ENCODE measurements around the gene MRPL41. TPM values are rescaled to one million over a fixed set of nuclear protein-coding genes. Genes with fewer than 3 reads are reported as not detected.

Gene MRPL41
- polyA plus RNA-seq, 2 of the 4 experiments (the other 2 are of a cell fraction), result 19.7 to 54.4 TPM

GRCh38 chr9:137579259-137579604 lies 27.6 kb downstream of the MRPL41 start:
- DNase-seq (ENCODE audit: low read depth in 1 of 2, low spot score in 1 of 2) (no peak), FAIRE-seq (no peak), ATAC-seq (no peak; a peak in 1 of 6 replicates)
- Histone ChIP-seq H3K9me3 (no peaks in the 10 kb centered on the region), H3K4me1 (peaks cover 12% of the 10 kb centered on the region; the same call in 2 of the 3 replicates), H3K27ac (peak overlapping the region; percentile 43 to 97; a peak in 4 of 6 replicates), H3K4me2 (peak overlapping the region; percentile 77), H3K4me3 (peak overlapping the region; percentile 72; the same call in 2 of the 3 replicates)
- WGBS (ENCODE audit: missing lambda C conversion rate), result 68% methylated on average over 10 of the region's 19 CpGs
- TF ChIP-seq PHF8 (IDR thresholded peaks at IDR 0.05; ENCODE audit: borderline replicate concordance, low read depth), result no peak
- TF ChIP-seq CHD4 (IDR thresholded peaks at IDR 0.05; ENCODE audit: borderline replicate concordance), result no peak
- TF ChIP-seq RFX5 (IDR thresholded peaks at IDR 0.05), result no peak
- no peak for TF ChIP-seq CTCF (IDR thresholded peaks at IDR 0.05)
- no peak for TF ChIP-seq BCL3 (IDR thresholded peaks at IDR 0.05)
- no peak for TF ChIP-seq JUNB (IDR thresholded peaks at IDR 0.05)
- TF ChIP-seq REST (IDR thresholded peaks at IDR 0.05), result no peak
- no peak for TF ChIP-seq CBX2 (IDR thresholded peaks at IDR 0.05; ENCODE audit: borderline replicate concordance, low read depth)
- ChIA-PET CTCF (interaction anchor here (0.6 to 9.7 kb wide), 14 partner anchors 15 to 530 kb away, joined by 3 to 175 read pairs (median 4); partner anchors contain the start of genes MRPL41 and ZMYND19), POLR2A (interaction anchor here (1.2 kb wide), 1 partner anchor 12 kb away, joined by 3 read pairs; no protein-coding TSS in a partner anchor)

GRCh38 chr9:137580209-137580953 lies 28.7 kb downstream of the MRPL41 start:
- no peak for DNase-seq (ENCODE audit: low read depth in 1 of 2, low spot score in 1 of 2)
- ChIA-PET POLR2A (interaction anchor here (2.0 kb wide), 1 partner anchor 10 kb away, joined by 9 read pairs; the partner anchor contains the start of gene ZMYND19), CTCF (interaction anchor here (1.1 to 9.7 kb wide), 6 partner anchors 15 to 62 kb away, joined by 3 to 175 read pairs (median 6); partner anchors contain the start of gene ZMYND19)
- Histone ChIP-seq H3K4me3 (no peak overlapping the region), H3K4me1 (peaks cover 12% of the 10 kb centered on the region; the same call in 2 of the 3 replicates), H3K4me2 (no peak overlapping the region), H3K27ac (no peak overlapping the region), H3K9me3 (no peaks in the 10 kb centered on the region)
- TF ChIP-seq NPAS2 (CRISPR knock-in tag; IDR thresholded peaks at IDR 0.05; ENCODE audit: borderline replicate concordance), result no peak
- no peak for TF ChIP-seq CTCF (IDR thresholded peaks at IDR 0.05)
- TF ChIP-seq BHLHE40 (IDR thresholded peaks at IDR 0.05; ENCODE audit: low read depth, low read length), result no peak
- no peak for TF ChIP-seq MYC (IDR thresholded peaks at IDR 0.05; ENCODE audit: borderline replicate concordance, low read length)
- TF ChIP-seq KDM1A (IDR thresholded peaks at IDR 0.05; ENCODE audit: low read depth), result no peak
- no peak for TF ChIP-seq FOXS1 (CRISPR knock-in tag; IDR thresholded peaks at IDR 0.05)
- no peak for TF ChIP-seq RAD21 (conservative IDR thresholded peaks at IDR 0.05 in 1 of 2, IDR thresholded peaks at IDR 0.05 in 1 of 2)
- TF ChIP-seq HOXB13 (CRISPR knock-in tag; IDR thresholded peaks at IDR 0.05; ENCODE audit: low read depth), result no peak
- TF ChIP-seq ATOH8 (CRISPR knock-in tag; IDR thresholded peaks at IDR 0.05; ENCODE audit: low read depth), result no peak
- no peak for TF ChIP-seq CBX8 (IDR thresholded peaks at IDR 0.05)
- TF ChIP-seq JUN (IDR thresholded peaks at IDR 0.05), result no peak
- no peak for TF ChIP-seq NFE2L2 (conservative IDR thresholded peaks at IDR 0.05; ENCODE audit: low read length)
- TF ChIP-seq USF2 (IDR thresholded peaks at IDR 0.05), result no peak
- TF ChIP-seq KDM5A (IDR thresholded peaks at IDR 0.05), result no peak
- no peak for TF ChIP-seq MAFK (IDR thresholded peaks at IDR 0.05; ENCODE audit: partially characterized antibody)
- WGBS (ENCODE audit: missing lambda C conversion rate), result 88% methylated on average over 23 of the region's 23 CpGs
- FAIRE-seq, result no peak
- no peak for ATAC-seq
